Measurements from ENCODE around the gene APLNR.

DNA sequence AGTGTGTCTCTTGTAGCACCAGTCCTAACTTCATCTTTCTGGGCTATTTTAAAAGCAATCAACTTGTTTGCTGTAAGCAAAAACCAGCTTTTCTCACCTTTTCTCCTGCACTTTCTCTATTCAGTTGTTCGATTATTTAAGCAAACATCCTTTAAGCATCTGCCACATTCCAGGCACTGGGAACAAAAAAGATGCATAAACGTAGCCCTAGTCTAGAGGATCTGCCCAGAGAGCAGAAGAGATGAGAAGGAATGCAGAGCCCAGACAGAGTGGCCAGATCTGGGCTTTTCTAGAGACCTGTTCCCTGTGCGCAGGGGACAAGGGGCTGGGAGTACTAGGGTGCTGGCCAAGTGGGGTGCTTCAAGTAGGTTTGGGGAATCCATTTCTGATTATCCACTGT lies 8.4 kb downstream of the APLNR start:
- TF ChIP-seq, protein P1, sequence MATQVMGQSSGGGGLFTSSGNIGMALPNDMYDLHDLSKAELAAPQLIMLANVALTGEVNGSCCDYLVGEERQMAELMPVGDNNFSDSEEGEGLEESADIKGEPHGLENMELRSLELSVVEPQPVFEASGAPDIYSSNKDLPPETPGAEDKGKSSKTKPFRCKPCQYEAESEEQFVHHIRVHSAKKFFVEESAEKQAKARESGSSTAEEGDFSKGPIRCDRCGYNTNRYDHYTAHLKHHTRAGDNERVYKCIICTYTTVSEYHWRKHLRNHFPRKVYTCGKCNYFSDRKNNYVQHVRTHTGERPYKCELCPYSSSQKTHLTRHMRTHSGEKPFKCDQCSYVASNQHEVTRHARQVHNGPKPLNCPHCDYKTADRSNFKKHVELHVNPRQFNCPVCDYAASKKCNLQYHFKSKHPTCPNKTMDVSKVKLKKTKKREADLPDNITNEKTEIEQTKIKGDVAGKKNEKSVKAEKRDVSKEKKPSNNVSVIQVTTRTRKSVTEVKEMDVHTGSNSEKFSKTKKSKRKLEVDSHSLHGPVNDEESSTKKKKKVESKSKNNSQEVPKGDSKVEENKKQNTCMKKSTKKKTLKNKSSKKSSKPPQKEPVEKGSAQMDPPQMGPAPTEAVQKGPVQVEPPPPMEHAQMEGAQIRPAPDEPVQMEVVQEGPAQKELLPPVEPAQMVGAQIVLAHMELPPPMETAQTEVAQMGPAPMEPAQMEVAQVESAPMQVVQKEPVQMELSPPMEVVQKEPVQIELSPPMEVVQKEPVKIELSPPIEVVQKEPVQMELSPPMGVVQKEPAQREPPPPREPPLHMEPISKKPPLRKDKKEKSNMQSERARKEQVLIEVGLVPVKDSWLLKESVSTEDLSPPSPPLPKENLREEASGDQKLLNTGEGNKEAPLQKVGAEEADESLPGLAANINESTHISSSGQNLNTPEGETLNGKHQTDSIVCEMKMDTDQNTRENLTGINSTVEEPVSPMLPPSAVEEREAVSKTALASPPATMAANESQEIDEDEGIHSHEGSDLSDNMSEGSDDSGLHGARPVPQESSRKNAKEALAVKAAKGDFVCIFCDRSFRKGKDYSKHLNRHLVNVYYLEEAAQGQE (IDR thresholded peaks at IDR 0.05; ENCODE audit: low read depth): no peak
- TF ChIP-seq, protein P2, sequence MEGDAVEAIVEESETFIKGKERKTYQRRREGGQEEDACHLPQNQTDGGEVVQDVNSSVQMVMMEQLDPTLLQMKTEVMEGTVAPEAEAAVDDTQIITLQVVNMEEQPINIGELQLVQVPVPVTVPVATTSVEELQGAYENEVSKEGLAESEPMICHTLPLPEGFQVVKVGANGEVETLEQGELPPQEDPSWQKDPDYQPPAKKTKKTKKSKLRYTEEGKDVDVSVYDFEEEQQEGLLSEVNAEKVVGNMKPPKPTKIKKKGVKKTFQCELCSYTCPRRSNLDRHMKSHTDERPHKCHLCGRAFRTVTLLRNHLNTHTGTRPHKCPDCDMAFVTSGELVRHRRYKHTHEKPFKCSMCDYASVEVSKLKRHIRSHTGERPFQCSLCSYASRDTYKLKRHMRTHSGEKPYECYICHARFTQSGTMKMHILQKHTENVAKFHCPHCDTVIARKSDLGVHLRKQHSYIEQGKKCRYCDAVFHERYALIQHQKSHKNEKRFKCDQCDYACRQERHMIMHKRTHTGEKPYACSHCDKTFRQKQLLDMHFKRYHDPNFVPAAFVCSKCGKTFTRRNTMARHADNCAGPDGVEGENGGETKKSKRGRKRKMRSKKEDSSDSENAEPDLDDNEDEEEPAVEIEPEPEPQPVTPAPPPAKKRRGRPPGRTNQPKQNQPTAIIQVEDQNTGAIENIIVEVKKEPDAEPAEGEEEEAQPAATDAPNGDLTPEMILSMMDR (IDR thresholded peaks at IDR 0.05 in 2 of 3, conservative IDR thresholded peaks at IDR 0.05 in 1 of 3; ENCODE audit: borderline replicate concordance in 1 of 3, insufficient read depth in 1 of 3, low read depth in 2 of 3, low read length in 2 of 3): no peak
- no peak for TF ChIP-seq POLR2AphosphoS5 (IDR thresholded peaks at IDR 0.05; ENCODE audit: low read depth, low read length)
- TF ChIP-seq RAD21 (IDR thresholded peaks at IDR 0.05; ENCODE audit: low read depth): no peak
- TF ChIP-seq FOSL1 (IDR thresholded peaks at IDR 0.05; ENCODE audit: low read depth): no peak
- TF ChIP-seq EGR1 (IDR thresholded peaks at IDR 0.05; ENCODE audit: low read depth): no peak
- no peak for TF ChIP-seq ZNF274 (IDR thresholded peaks at IDR 0.05; ENCODE audit: low read depth, low read length)

Data from HCT116 (cell line).